ENCODE results near the gene BLM.

The BLM gene

DNA sequence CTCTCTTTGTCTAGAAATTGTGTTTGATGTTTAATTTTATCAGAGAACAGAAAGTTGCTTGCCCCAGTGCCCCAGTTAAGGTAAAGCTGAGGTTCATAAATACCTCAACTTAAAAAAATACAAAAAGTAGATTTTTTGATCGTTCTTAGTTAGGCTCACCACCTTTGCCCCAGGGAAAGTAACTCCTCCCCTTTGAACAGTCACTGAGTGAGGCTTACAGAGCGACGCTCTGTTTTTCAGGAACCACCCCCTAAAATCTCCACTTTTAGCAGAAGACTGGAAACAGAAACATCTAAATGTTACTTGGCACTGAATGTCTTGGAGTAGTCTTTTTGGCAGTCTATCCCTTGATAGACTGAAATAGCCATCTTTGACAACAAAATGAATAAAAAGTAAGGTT is 24.9 kb downstream of the BLM start:
- no peak for DNase-seq

DNA sequence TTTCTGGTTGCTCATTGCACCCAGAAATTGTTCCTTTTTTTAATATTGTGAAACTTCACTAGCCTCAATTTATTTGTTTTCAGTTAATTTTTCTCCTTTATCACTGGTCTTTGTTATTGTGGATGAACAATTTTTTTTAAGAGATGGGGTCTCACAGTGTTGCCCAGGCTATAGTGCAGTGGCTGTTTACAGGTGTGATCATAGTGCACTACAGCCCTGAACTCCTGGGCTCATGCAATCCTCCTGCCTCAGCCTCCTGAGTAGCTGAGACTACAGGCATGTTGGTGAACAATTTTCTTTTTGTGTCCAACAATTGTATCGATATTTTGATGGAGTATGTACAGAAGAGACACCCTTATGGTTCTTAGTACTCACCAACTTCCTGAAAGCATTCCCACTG is 26.3 kb downstream of the BLM start:
- DNase-seq, result no peak

DNA sequence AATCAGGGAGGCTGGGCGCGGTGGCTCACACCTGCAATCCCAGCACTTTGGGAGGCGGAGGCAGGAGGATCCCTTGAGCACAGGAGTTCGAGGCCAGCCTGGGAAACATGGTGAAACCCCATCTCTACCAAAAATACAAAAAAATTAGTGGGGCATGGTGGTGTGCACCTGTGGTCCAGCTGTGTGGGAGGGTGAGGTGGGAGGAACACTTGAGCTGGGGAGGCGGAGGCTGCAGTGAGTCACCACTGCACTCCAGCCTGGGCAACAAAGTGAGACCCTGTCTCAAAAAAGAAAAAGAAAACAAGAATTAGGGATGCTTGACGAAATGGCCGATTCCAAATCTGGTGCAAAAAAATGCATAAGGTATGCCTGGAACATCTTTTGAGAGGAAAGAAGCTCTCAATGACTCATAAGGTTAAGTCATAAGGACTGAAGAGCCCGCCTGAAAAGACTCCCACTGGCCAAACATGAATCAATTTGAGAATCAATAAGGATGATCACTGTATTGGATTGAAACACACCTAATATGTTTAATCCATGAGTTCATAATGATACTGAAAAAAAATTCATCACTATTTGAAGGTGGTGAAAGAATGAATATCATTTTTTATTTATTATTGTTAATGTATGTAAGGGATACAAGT is 27.7 kb downstream of the BLM start:
- DNase-seq, result no peak

DNA sequence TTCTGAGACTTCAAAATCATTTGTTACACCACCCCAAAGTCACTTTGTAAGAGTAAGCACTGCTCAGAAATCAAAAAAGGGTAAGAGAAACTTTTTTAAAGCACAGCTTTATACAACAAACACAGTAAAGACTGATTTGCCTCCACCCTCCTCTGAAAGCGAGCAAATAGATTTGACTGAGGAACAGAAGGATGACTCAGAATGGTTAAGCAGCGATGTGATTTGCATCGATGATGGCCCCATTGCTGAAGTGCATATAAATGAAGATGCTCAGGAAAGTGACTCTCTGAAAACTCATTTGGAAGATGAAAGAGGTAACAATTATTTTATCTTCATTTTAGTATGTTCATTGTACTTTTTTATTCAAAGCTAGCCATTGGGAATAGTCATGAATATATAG is 32.6 kb downstream of the BLM start:
- DNase-seq, result no peak

GRCh38 chr15:90750186-90750585 is 33.0 kb downstream of the BLM start:
- DNase-seq, result no peak

DNA sequence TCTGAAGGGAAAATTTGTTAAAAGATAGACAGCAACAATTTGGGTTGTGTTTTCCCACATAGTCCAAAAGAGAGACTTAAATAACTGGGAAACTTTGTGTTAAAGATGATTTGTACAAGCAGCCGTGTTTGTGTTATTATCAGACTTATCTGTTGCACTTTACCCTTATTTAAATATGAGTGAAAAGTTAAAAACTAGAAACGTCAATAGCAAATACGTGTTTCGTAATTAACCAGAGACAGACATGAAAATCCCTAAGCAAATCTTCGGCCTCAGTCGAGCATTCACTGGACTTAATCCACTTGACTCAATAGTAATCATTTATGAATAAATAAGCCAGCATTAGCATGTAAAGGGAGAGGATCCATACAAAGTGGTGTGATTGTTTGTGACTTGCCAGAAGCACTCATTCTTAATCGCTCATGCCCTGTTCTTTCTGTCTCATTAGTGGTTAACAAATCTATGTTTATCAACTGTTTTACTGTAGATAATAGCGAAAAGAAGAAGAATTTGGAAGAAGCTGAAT is 34.2 kb downstream of the BLM start:
- no peak for DNase-seq

- no peak for DNase-seq
Observed at GRCh38 chr15:90756916-90757315, 39.8 kb downstream of the BLM start.

- DNase-seq, result no peak
Observed at GRCh38 chr15:90757461-90757860, 40.3 kb downstream of the BLM start.

- DNase-seq, result no peak
Observed at GRCh38 chr15:90760661-90761232, 43.6 kb downstream of the BLM start.

- no peak for DNase-seq
Observed at GRCh38 chr15:90761629-90762028, 44.5 kb downstream of the BLM start.

- DNase-seq, result no peak
Observed at GRCh38 chr15:90762109-90762508, 45.0 kb downstream of the BLM start.

DNA sequence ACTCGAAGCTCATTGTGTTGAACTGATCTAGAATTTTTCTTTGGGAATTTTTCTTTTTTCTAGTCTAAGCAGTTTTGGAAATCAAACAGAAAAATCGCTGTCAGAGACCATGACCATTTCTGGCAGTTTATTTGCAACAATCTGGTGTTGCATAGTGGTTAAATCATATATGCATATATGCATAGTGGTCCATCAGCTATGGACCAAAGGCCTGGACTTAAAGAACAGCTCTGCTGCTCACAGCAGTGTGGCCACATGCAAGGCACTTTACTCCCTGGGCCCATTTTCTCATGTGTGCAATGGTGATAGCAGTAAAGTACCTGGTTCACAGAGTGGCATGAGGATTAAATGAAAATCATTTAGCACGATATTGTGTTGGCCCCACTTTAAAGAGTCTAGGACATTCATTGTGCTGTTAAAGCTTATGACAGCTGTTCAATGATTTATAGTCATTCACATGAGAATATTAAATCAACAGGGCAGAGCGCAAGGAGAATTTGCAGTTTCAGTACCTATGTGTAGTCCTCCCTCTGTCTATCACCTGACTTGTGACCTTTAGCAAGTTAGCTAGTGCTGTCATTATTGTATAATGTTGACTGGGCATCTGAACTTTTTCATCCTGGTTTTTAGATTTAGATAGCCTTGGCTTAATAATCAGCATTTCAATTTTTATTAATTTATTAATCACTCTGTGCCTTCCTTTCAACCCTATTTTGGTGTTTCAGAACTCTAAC is 46.4 kb downstream of the BLM start:
- DNase-seq, result no peak

DNA sequence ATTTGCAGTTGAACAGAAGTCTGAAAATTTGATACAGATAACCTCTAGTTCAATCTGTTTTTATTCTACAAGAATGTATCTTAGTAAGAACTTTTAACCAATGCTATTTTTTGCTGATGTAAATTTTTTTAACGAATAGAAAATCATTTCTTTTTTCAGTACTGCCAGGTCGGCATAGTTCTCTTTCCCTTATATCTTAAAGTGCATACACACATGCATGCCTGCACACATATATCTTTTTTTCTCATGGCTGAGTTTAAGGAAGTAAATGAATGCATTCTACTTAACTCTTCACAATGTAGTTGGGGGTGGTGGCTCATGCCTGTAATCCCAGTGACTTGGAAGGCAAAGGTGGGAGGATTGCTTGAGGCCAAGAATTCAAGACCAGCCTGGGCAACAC is 48.4 kb downstream of the BLM start:
- no peak for DNase-seq

- no peak for DNase-seq
Observed at GRCh38 chr15:90765966-90766365, 48.8 kb downstream of the BLM start.

GRCh38 chr15:90769375-90769774 is 52.2 kb downstream of the BLM start:
- no peak for DNase-seq

GRCh38 chr15:90773485-90773884 is 56.3 kb downstream of the BLM start:
- no peak for DNase-seq

DNA sequence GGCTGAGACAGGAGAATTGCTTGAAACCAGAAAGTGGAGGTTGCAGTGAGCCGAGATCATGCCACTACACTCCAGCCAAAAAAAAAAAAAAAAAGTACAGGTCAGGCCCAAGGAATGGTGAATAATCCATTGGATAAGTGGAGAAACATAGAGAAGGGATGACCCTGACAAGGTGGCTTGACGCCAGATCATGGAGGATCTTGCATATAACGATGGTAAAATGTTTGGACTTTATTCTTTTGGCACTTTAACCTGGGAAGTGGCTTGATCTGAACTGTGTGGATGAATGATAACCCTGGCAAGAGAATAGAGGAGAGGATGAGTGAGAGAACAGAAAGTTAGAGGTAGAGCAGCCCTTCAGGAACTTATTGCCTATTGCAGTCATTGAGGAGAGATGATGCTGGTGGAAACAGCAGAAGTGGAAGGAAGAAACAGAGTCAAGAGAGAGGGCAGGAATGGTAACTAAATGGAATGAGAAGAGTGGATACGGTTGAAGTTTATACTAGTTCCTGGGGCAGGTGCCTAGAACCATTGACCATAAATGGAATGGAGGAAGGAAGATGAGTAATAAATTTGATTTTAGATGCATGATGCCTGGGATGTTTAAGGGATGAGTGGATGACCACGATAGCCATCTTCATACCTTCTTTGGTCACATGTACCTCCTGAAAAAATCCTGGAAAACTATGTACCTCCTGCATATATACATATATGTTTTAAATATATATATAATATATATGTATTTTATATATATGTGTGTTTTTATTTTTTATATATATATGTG is 57.8 kb downstream of the BLM start:
- no peak for DNase-seq

DNA sequence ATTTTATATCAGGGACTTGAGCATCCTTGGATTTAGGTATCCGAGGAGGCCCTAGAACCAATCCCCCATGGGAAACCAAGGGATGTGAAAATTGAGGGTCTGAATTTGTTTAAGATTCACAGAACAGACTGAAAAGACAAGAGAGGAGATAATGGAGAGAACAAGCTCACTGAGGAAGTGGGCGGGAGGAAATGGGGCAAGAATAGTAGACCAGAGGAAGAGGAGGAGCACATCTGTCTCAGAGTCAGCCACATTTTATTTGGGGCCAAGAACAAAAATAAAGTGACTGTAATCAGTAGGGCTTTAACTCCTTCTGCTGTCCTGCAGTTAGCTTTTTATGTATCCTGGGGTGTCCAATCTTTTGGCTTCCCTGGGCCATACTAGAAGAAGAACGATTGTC is 63.8 kb downstream of the BLM start:
- DNase-seq, result no peak

DNA sequence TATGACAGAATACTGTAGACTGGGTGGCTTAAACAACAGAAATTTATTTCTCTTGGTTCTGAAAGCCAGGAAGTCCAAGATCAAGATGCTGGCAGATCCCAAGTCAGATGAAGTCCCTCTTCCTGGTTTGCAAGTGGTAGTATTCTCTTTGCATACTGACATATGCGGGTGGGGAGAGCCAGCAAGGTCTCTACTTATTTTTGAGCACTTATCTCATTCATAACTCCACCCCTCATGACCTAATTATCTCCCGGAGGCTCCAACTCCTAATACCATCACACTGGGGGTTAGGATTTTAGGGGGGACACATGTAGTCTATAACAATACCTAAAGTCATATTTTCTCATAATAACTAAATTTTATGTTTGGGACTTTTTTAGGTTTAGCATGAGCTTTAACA is 65.3 kb downstream of the BLM start:
- no peak for DNase-seq

DNA sequence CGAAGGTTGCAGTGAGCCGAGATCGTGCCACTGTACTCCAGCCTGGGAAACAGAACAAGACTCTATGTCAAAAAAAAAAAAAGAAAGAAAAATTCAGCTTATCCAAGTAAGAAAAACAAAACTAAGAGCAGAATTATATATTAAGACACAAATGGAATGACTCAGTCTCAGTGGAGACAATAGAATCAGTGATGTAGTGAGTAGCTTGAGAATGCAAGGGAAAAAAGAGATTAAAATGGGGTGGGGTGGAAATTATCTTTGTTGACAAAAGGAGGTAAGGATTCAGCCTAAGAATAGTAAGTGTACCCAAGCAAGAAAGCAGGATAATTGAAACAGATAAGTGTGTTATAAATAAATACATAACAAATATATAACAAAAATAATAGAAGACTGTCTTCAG is 70.7 kb downstream of the BLM start:
- no peak for DNase-seq

- no peak for DNase-seq
Observed at GRCh38 chr15:90789462-90789861, 72.3 kb downstream of the BLM start.

DNA sequence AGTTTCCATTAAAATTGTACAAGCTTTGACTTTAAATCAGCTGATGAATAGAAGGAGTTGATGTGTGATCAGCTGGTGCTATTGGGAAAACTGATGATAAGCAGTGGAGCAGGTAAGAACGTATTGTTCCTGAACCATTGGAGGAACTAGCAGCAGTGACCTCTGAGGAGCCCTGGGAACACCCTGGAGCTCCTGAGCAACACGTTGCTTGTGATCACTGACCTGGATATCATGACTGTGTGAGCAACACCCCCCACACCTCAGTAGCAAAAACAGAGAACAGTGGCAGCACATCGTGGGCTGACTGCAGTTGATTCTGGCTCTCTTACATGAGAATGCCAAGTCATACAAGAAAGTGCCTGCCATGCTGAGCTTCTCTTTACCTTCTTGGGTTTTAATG is 72.9 kb downstream of the BLM start:
- DNase-seq, result no peak

GRCh38 chr15:90790561-90790960 is 73.4 kb downstream of the BLM start:
- no peak for DNase-seq

GRCh38 chr15:90794538-90794937 is 77.4 kb downstream of the BLM start:
- DNase-seq, result no peak

All from NCI-H748 treated with DMSO at 0.1 percent for 48 hours (cell line).